Measurements from ENCODE around the gene CARD16. TPM values are rescaled to one million over a fixed set of nuclear protein-coding genes. Genes with fewer than 3 reads are reported as not detected.

Gene CARD16
- total and polyA plus RNA-seq, 9 of the 15 experiments (the other 6 are each of a cell fraction or from before 2014, with no cell fraction given) = 0.31 TPM; not detected in 8

- WGBS (ENCODE audit: insufficient coverage, low coverage, missing lambda C conversion rate) = 0% methylated on average over 2 of the region's 2 CpGs
- ChIA-PET POLR2A (no interaction called here), CTCF (ENCODE audit: low intra/inter-chr PET ratio) (no interaction called here)
- Histone ChIP-seq H3K36me3 (ENCODE audit: control insufficient read depth, insufficient read depth, low read length) (no peaks in the 10 kb centered on the region), H2AFZ (ENCODE audit: low read depth, low read length) (no peak overlapping the region), H3K27me3 (ENCODE audit: control insufficient read depth in 2 of 2, insufficient read depth in 2 of 2, low read length in 2 of 2) (no peaks in the 10 kb centered on the region), H3K9me3 (replicated peaks; ENCODE audit: control insufficient read depth, insufficient read depth, low read depth, low read length) (0 out of 2 replicates have a peak, but pooled peaks cover 1% of the 10 kb centered on the region), H3K27ac (ENCODE audit: extremely low read depth, low read depth, low read length) (no peak overlapping the region), H3K4me1 (replicated peaks in 1 of 2; ENCODE audit: control insufficient read depth in 2 of 2, insufficient read depth in 2 of 2, low read length in 2 of 2) (no peaks in the 10 kb centered on the region), H3K79me2 (ENCODE audit: control insufficient read depth, insufficient read depth, low read length) (no peaks in the 10 kb centered on the region), H3K9me1 (ENCODE audit: control insufficient read depth, insufficient read depth, low read length) (no peaks in the 10 kb centered on the region), H3K4me2 (ENCODE audit: insufficient read depth, low read length) (no peak overlapping the region), H3K9ac (ENCODE audit: insufficient read depth in 1 of 2, low read depth in 2 of 2, low read length in 2 of 2) (no peak overlapping the region), H3K4me3 (no peak overlapping the region), H4K20me1 (replicated peaks; ENCODE audit: control insufficient read depth, insufficient read depth, low read length) (no peaks in the 10 kb centered on the region)
- BruUV-seq (replicated peaks) = no TSS peak
- DNase-seq (ENCODE audit: extremely low read depth in 1 of 4, low spot score in 3 of 4) (no peak), ATAC-seq (no peak), FAIRE-seq (no peak)
- in situ Hi-C loops (cut with MboI) (no loop called here), intact Hi-C loops (cut with micrococcal nuclease) (no loop called here)
- TF ChIP-seq C11orf30 (IDR thresholded peaks at IDR 0.05; ENCODE audit: low read depth) = peak; percentile 14; the same call in 1 of the 2 replicates
- no peak for TF ChIP-seq MNT (conservative IDR thresholded peaks at IDR 0.05)
- TF ChIP-seq MAFK (IDR thresholded peaks at IDR 0.05; ENCODE audit: low read length) = peak; percentile 28; the same call in 1 of the 2 replicates
- 0 out of 2 replicates have a peak, but pooled peaks have one; percentile 24 for TF ChIP-seq MAFG (tag; conservative IDR thresholded peaks at IDR 0.05)
- no peak for TF ChIP-seq HEY1 (CRISPR knock-in tag; IDR thresholded peaks at IDR 0.05; ENCODE audit: borderline replicate concordance)
- peak; percentile 42 for TF ChIP-seq MAFF (IDR thresholded peaks at IDR 0.05; ENCODE audit: low read length)
- TF ChIP-seq RAD51 (IDR thresholded peaks at IDR 0.05; ENCODE audit: borderline replicate concordance, low read depth) = no peak
These were observed 42.0 kb downstream of the CARD16 start for GRCh38 chr11:105003151-105003550.
